ENCODE results near the gene GREB1.

- TF ChIP-seq CTCF (IDR thresholded peaks at IDR 0.05; ENCODE audit: low read depth, low read length) = no peak
- TF ChIP-seq EZH2phosphoT487 (IDR thresholded peaks at IDR 0.05; ENCODE audit: low read depth) = no peak
Observed at GRCh38 chr2:11631462-11631861, 97.6 kb downstream of the GREB1 start.

Measured in OCI-LY3 (cell line).